ENCODE data around the gene PRDM11. TPM values are rescaled to one million over a fixed set of nuclear protein-coding genes. Genes with fewer than 3 reads are reported as not detected.

PRDM11 gene
- total and polyA plus RNA-seq, 8 donors = 1.2 to 139 (median 7.9) TPM

DNA sequence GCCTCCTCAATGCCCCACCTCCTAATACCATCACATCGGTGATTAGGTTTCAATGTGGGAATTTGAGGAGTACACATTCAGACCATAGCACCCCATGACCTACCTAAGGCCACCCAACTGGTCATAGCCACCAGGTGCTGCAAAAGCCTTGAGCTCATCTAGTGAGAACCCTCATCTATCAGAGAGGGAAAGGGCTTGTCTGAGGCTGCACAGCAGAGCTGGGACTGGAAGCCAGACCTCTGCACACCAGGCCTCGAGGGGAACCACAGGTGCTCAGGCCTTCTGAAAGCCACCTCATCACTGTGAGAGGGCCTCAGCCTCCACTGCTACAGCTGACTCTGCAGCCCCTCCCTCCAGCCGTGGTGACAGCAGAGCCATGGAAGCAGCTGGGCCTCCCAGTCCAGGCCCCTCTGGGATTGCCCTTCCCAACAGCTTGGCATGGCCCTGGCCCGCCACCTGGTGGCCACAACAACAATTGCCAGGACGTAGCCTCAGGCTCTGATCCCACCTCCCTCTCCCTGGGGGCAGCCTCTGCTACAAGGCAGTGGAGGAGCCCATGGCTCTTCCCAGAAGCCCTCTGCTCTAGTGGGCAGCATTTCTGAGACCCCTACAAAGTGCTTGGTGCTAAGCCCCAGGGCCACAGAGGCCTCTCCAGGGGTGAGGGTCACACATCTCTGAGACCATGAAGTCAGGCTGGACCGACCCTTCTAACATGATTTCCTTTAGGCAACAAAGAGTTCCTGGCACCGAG lies 41.0 kb upstream of the PRDM11 start:
- TF ChIP-seq, protein P1, sequence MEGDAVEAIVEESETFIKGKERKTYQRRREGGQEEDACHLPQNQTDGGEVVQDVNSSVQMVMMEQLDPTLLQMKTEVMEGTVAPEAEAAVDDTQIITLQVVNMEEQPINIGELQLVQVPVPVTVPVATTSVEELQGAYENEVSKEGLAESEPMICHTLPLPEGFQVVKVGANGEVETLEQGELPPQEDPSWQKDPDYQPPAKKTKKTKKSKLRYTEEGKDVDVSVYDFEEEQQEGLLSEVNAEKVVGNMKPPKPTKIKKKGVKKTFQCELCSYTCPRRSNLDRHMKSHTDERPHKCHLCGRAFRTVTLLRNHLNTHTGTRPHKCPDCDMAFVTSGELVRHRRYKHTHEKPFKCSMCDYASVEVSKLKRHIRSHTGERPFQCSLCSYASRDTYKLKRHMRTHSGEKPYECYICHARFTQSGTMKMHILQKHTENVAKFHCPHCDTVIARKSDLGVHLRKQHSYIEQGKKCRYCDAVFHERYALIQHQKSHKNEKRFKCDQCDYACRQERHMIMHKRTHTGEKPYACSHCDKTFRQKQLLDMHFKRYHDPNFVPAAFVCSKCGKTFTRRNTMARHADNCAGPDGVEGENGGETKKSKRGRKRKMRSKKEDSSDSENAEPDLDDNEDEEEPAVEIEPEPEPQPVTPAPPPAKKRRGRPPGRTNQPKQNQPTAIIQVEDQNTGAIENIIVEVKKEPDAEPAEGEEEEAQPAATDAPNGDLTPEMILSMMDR (IDR thresholded peaks at IDR 0.05) = peak in 6 of 7 experiments; percentile 41 to 95 (median 92)
- TF ChIP-seq POLR2A (IDR thresholded peaks at IDR 0.05) (no peak), EP300 (IDR thresholded peaks at IDR 0.05) (no peak), POLR2AphosphoS5 (IDR thresholded peaks at IDR 0.05) (no peak)
- peaks cover 4 to 11% (median 9%) of the 10 kb centered on the region in 4 donors for H3K4me1 ChIP-seq
- peak; percentile 77 to 93 for DNase-seq
- H3K27me3 ChIP-seq = peaks cover 0 to 25% (median 4%) of the 10 kb centered on the region in 3 donors
- intact Hi-C loops (cut with DNase I; ENCODE audit: low total_unique reads) = loop anchor here (5.0 kb wide), 2 partner anchors 178 to 187 kb away; no protein-coding TSS in a partner anchor
- H3K36me3 ChIP-seq = no peaks in the 10 kb centered on the region
- WGBS, 5 donors = 30 to 69% (median 39%) methylated on average over 4 to 7 of the region's 7 CpGs
- H3K27ac ChIP-seq = no peak overlapping the region
- H3K9me3 ChIP-seq = no peaks in the 10 kb centered on the region
- no peak overlapping the region for H3K4me3 ChIP-seq

DNA sequence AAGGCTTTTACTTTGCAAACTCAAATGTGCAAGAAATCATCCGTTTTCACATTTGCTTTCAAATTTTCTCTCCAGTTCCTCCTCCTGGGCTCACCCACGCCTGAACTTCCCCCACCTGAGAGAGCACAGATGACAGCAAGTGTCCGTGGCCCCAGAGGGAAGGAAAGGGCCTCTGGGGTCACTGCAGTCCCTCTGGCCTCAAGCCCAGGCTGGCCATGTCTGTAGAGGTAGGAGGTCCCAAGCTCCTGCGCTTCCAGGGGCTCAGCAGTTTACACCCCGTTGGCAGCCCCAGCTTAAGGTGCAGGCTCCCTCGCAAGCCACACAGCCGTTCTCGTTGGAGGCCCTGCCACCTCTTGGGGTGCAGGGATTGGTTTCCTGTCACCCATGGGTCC lies 40.5 kb upstream of the PRDM11 start:
- H3K9me3 ChIP-seq = no peaks in the 10 kb centered on the region
- no peak for TF ChIP-seq POLR2AphosphoS5 (IDR thresholded peaks at IDR 0.05)
- no peak for TF ChIP-seq POLR2A (IDR thresholded peaks at IDR 0.05)
- no peak for TF ChIP-seq EP300 (IDR thresholded peaks at IDR 0.05)
- TF ChIP-seq, protein P1 (IDR thresholded peaks at IDR 0.05) = no peak
- H3K27me3 ChIP-seq = peaks cover 0 to 25% (median 4%) of the 10 kb centered on the region in 3 donors
- peaks cover 4 to 11% (median 9%) of the 10 kb centered on the region in 4 donors for H3K4me1 ChIP-seq
- intact Hi-C loops (cut with DNase I; ENCODE audit: low total_unique reads) = loop anchor here (5.0 kb wide), 2 partner anchors 179 to 186 kb away; no protein-coding TSS in a partner anchor
- 63 to 71% (median 70%) methylated on average over 8 of the region's 8 CpGs for WGBS, 5 donors
- H3K36me3 ChIP-seq = no peaks in the 10 kb centered on the region
- no peak overlapping the region for H3K27ac ChIP-seq
- H3K4me3 ChIP-seq = no peak overlapping the region
- no peak for DNase-seq

DNA sequence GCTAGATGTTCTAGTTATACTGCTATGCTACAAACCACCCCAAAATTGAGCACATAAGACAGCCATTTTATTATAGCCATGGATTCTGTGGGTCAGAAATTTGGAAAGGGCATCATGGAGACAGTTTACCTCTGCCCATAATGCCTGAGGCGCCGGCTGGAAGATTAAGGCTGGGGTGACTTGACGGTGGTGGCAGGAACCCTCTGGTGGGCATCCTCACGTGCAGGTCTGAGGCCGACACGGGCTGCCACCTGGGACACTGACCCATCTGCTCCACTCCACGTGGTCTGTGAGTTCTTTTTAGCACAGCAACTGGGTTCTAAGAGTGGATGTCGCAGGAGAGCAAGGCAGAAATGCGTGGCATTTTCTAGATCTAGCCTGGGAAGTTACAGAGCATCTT lies 40.0 kb upstream of the PRDM11 start:
- intact Hi-C loops (cut with DNase I; ENCODE audit: low total_unique reads) = loop anchor here (5.0 kb wide), 2 partner anchors 179 to 186 kb away; no protein-coding TSS in a partner anchor
- Histone ChIP-seq H3K27ac (no peak overlapping the region), H3K27me3 (peaks cover 0 to 26% (median 4%) of the 10 kb centered on the region in 3 donors), H3K9me3 (no peaks in the 10 kb centered on the region), H3K4me1 (peaks cover 4 to 11% (median 9%) of the 10 kb centered on the region in 4 donors), H3K4me3 (no peak overlapping the region), H3K36me3 (no peaks in the 10 kb centered on the region)
- TF ChIP-seq, protein P1 (IDR thresholded peaks at IDR 0.05) = no peak
- WGBS, 5 donors = 75 to 84% (median 80%) methylated on average over 9 of the region's 9 CpGs
- no peak for DNase-seq

DNA sequence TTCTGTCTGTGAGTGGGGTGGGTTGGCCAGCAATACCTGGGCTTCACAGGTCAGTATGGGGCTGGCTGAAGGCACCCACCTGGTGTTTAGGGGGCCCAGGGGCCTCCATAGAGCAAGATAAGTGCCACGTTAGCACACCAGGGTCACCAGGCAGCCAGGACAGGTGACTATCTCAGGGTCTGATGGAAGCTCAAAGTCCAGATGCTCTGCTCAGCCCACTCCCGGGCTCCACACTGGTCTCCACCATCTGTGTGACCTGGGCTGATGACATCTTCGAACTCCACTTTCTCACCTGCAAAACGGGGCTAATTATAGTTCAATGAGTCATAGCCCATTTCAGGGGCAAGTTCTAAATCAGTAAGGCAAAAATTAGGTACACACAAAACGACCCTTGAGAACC lies 39.4 kb upstream of the PRDM11 start:
- intact Hi-C loops (cut with DNase I; ENCODE audit: low total_unique reads) = loop anchor here (5.0 kb wide), 2 partner anchors 180 to 185 kb away; no protein-coding TSS in a partner anchor
- DNase-seq = no peak
- H3K9me3 ChIP-seq = no peaks in the 10 kb centered on the region
- TF ChIP-seq, protein P1 (IDR thresholded peaks at IDR 0.05) = no peak
- no peak for TF ChIP-seq POLR2A (IDR thresholded peaks at IDR 0.05)
- TF ChIP-seq POLR2AphosphoS5 (IDR thresholded peaks at IDR 0.05) = no peak
- TF ChIP-seq EP300 (IDR thresholded peaks at IDR 0.05) = no peak
- H3K27me3 ChIP-seq = peaks cover 0 to 32% (median 4%) of the 10 kb centered on the region in 3 donors
- no peaks in the 10 kb centered on the region for H3K36me3 ChIP-seq
- 45 to 54% (median 50%) methylated on average over 5 of the region's 5 CpGs for WGBS, 5 donors
- no peak overlapping the region for H3K4me3 ChIP-seq
- H3K4me1 ChIP-seq = peaks cover 4 to 11% (median 9%) of the 10 kb centered on the region in 4 donors
- no peak overlapping the region for H3K27ac ChIP-seq

Data from stomach (tissue), 9 donors.